Mesenchymal stem cell (in vitro differentiated cells and primary cell): ENCODE data around the gene ATP11C.

Source experiments
- DNase-seq: peaks from one replicate; pipeline ENCODE4 v3.0.0-alpha.2; 2013
- H2AFZ ChIP-seq: one replicate; pipeline ENCODE4 v1.6.1; 2013; ENCODE audit warnings: low read depth, mild to moderate bottlenecking, control low read depth, inconsistent platforms, low read length, moderate library complexity
- H2AK5ac ChIP-seq: 2 replicates; pipeline ENCODE4 v1.6.1; 2013; ENCODE audit warnings: low read length, moderate library complexity, mild to moderate bottlenecking, inconsistent platforms; ENCODE audit not compliant: severe bottlenecking
- H2BK120ac ChIP-seq: one replicate; pipeline ENCODE4 v1.6.1; 2013; ENCODE audit warnings: low read depth, mild to moderate bottlenecking, inconsistent platforms, low read length, moderate library complexity
- H2BK12ac ChIP-seq, 2 experiments: one replicate each; pipeline ENCODE4 v1.6.1; 2013; ENCODE audit warnings: inconsistent platforms in 2 of 2, low read length in 2 of 2, mild to moderate bottlenecking in 2 of 2, moderate library complexity in 2 of 2, control low read depth in 1 of 2
- H2BK15ac ChIP-seq: one replicate; pipeline ENCODE4 v1.6.1; 2013; ENCODE audit warnings: mild to moderate bottlenecking, low read depth, inconsistent platforms; ENCODE audit not compliant: poor library complexity, severe bottlenecking
- H2BK5ac ChIP-seq: 2 replicates; pipeline ENCODE4 v1.6.1; 2013; ENCODE audit warnings: low read depth, mild to moderate bottlenecking, low read length, control low read depth, inconsistent platforms; ENCODE audit not compliant: poor library complexity, severe bottlenecking
- H3K14ac ChIP-seq, 2 experiments: one replicate each; pipeline ENCODE4 v1.6.1; 2013; ENCODE audit warnings: inconsistent platforms in 2 of 2, low read length in 2 of 2, control low read depth in 1 of 2, mild to moderate bottlenecking in 1 of 2, moderate library complexity in 1 of 2
- H3K18ac ChIP-seq, 2 experiments: one replicate each; pipeline ENCODE4 v1.6.1; 2013; ENCODE audit warnings: inconsistent platforms in 2 of 2, low read length in 2 of 2, control low read depth in 1 of 2, low read depth in 1 of 2, mild to moderate bottlenecking in 1 of 2
- H3K23ac ChIP-seq, 2 experiments: one replicate each; pipeline ENCODE4 v1.6.1; 2013; ENCODE audit warnings: inconsistent platforms in 2 of 2, low read length in 2 of 2, mild to moderate bottlenecking in 2 of 2, moderate library complexity in 2 of 2, control low read depth in 1 of 2
- H3K27ac ChIP-seq: 2 replicates; pipeline ENCODE4 v1.5.1; 2013; ENCODE audit warnings: mild to moderate bottlenecking, moderate library complexity, low read length, control low read depth, inconsistent platforms; ENCODE audit not compliant: poor library complexity, severe bottlenecking
- H3K27me3 ChIP-seq, 2 experiments: 2 replicates each; pipeline versions ENCODE4 v1.6.1 to v1.7.0; 2013; ENCODE audit warnings: low read length in 2 of 2, mild to moderate bottlenecking in 2 of 2, moderate library complexity in 2 of 2, control low read depth in 1 of 2, inconsistent platforms in 1 of 2; ENCODE audit not compliant: control insufficient read depth in 1 of 2, insufficient read depth in 1 of 2
- H3K36me3 ChIP-seq, 2 experiments: 2 replicates each; pipeline versions ENCODE4 v1.6.1 to v1.7.0; 2013; ENCODE audit warnings: low read length in 2 of 2, control low read depth in 1 of 2, inconsistent platforms in 1 of 2, low read depth in 1 of 2, mild to moderate bottlenecking in 1 of 2; ENCODE audit not compliant: insufficient read depth in 2 of 2, control insufficient read depth in 1 of 2
- H3K4ac ChIP-seq, 2 experiments: one replicate each; pipeline ENCODE4 v1.6.1; 2013; ENCODE audit warnings: inconsistent platforms in 2 of 2, low read length in 2 of 2, mild to moderate bottlenecking in 2 of 2, moderate library complexity in 2 of 2, control low read depth in 1 of 2, low read depth in 1 of 2
- H3K4me1 ChIP-seq: 2 replicates; pipeline ENCODE4 v1.6.1; 2013; ENCODE audit warnings: low read depth, low read length, control low read depth; ENCODE audit not compliant: control insufficient read depth, insufficient read depth
- H3K4me2 ChIP-seq: 2 replicates; pipeline ENCODE4 v1.6.1; 2013; ENCODE audit warnings: low read length, mild to moderate bottlenecking, inconsistent platforms; ENCODE audit not compliant: poor library complexity, severe bottlenecking
- H3K4me3 ChIP-seq, 2 experiments: 2 replicates each; pipeline versions ENCODE4 v1.5.1 to v1.7.0; 2013; ENCODE audit warnings: low read length in 2 of 2, mild to moderate bottlenecking in 2 of 2, control low read depth in 1 of 2, low read depth in 1 of 2; ENCODE audit not compliant: insufficient read depth in 1 of 2
- H3K79me1 ChIP-seq: replicated peaks from 2 replicates; pipeline ENCODE4 v1.6.1; 2013; ENCODE audit warnings: mild to moderate bottlenecking, control low read depth, low read length, inconsistent platforms; ENCODE audit not compliant: poor library complexity, severe bottlenecking
- H3K9ac ChIP-seq: 2 replicates; pipeline ENCODE4 v1.7.0; 2013; ENCODE audit warnings: mild to moderate bottlenecking, low read length, moderate library complexity
- H3K9me3 ChIP-seq: 2 replicates; pipeline ENCODE4 v1.7.0; 2013; ENCODE audit warnings: mild to moderate bottlenecking, low read length; ENCODE audit not compliant: control insufficient read depth
- H4K8ac ChIP-seq: one replicate; pipeline ENCODE4 v1.6.1; 2013; ENCODE audit warnings: inconsistent platforms, mild to moderate bottlenecking, low read length, moderate library complexity
- H4K91ac ChIP-seq: one replicate; pipeline ENCODE4 v1.6.1; 2013; ENCODE audit warnings: mild to moderate bottlenecking, low read length, inconsistent platforms
- WGBS: methylation state at CpG from one replicate; pipeline ENCODE4 v1.1.7; 2013; ENCODE audit warnings: mixed read lengths; 5-methylcytosine and 5-hydroxymethylcytosine counted together

ATP11C gene

DNA sequence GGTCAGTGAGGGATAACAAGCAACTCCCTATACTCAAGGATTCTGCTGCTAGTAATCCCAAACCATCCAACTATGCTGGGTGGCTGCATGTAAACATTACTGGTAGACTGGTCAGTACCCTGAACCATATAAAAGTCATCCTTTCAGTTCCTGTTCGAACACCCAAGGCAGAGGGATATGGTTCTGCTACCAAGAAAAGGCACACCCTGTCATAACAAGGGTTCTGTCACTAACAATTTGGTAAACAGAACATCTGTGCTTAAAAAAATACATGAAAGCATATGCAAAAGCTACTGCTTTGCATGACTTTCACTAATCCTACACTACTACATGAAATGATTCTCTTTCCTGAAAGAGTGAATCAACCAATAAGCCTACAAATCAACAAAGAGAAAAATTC, 148.0 kb downstream of the ATP11C start:
- 92% methylated on average over 1 of the region's 1 CpG for WGBS

DNA sequence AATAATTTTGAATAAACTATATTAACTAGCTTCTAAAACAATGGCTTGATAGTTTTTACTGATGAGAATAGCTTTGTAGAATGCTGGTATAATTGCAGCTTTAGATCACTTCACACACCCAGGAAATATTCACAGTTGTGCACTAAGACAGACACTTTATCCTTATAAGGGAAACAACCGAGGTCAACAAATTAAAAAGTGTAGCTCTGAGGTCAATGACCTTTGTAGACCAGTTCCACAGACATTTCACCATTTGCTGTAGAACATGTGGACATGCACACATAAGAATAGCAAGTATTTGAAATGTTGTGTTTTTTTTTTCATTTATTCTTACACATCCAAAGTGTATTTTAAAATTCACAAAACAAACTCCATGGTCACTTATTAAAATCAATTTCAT, 148.9 kb downstream of the ATP11C start:
- H2AK5ac ChIP-seq = no peak overlapping the region
- H3K79me1 ChIP-seq = no peaks in the 10 kb centered on the region
- no peak overlapping the region for H4K8ac ChIP-seq
- WGBS = no CpG with 5 or more reads among the region's 1 CpG
- H3K4me2 ChIP-seq = no peak overlapping the region
- no peak overlapping the region for H3K4me3 ChIP-seq
- no peak overlapping the region for H2BK12ac ChIP-seq
- no peak overlapping the region for H3K14ac ChIP-seq
- H3K9me3 ChIP-seq = no peaks in the 10 kb centered on the region
- no peak overlapping the region for H2BK5ac ChIP-seq
- H3K27me3 ChIP-seq = no peaks in the 10 kb centered on the region
- no peak overlapping the region for H3K18ac ChIP-seq
- H3K27ac ChIP-seq = no peak overlapping the region
- no peak overlapping the region for H2AFZ ChIP-seq
- no peak overlapping the region for H4K91ac ChIP-seq
- peaks cover 0 to 42% of the 10 kb centered on the region in 2 experiments for H3K36me3 ChIP-seq
- no peak overlapping the region for H3K4ac ChIP-seq
- H3K4me1 ChIP-seq = no peaks in the 10 kb centered on the region
- H2BK15ac ChIP-seq = no peak overlapping the region
- no peak for DNase-seq
- no peak overlapping the region for H3K23ac ChIP-seq
- H3K9ac ChIP-seq = no peak overlapping the region
- H2BK120ac ChIP-seq = no peak overlapping the region

More for the DNA sequence above, 148.0 kb downstream of the ATP11C start:
- H3K36me3 ChIP-seq = peaks cover 0 to 48% of the 10 kb centered on the region in 2 experiments
- no peak overlapping the region for H2BK120ac ChIP-seq
- no peak overlapping the region for H3K27ac ChIP-seq
- H3K4ac ChIP-seq = no peak overlapping the region
- no peak overlapping the region for H2AFZ ChIP-seq
- no peak overlapping the region for H3K4me3 ChIP-seq
- H3K23ac ChIP-seq = no peak overlapping the region
- H3K9ac ChIP-seq = no peak overlapping the region
- H3K4me2 ChIP-seq = no peak overlapping the region
- no peak overlapping the region for H2BK12ac ChIP-seq
- no peak overlapping the region for H4K91ac ChIP-seq
- no peaks in the 10 kb centered on the region for H3K27me3 ChIP-seq
- no peak for DNase-seq
- no peaks in the 10 kb centered on the region for H3K9me3 ChIP-seq
- H2BK15ac ChIP-seq = no peak overlapping the region
- no peak overlapping the region for H2AK5ac ChIP-seq
- H4K8ac ChIP-seq = no peak overlapping the region
- no peak overlapping the region for H3K14ac ChIP-seq
- H2BK5ac ChIP-seq = no peak overlapping the region
- H3K79me1 ChIP-seq = no peaks in the 10 kb centered on the region
- H3K4me1 ChIP-seq = no peaks in the 10 kb centered on the region
- H3K18ac ChIP-seq = no peak overlapping the region

- Histone ChIP-seq H2BK15ac (no peak overlapping the region), H3K36me3 (peaks cover 0 to 36% of the 10 kb centered on the region in 2 experiments), H4K91ac (no peak overlapping the region), H2AK5ac (no peak overlapping the region), H3K9me3 (no peaks in the 10 kb centered on the region), H4K8ac (no peak overlapping the region), H3K79me1 (peaks cover 1% of the 10 kb centered on the region), H3K23ac (no peak overlapping the region), H3K9ac (no peak overlapping the region), H2AFZ (no peak overlapping the region), H2BK5ac (no peak overlapping the region), H3K4me3 (no peak overlapping the region), H3K27ac (no peak overlapping the region), H2BK12ac (no peak overlapping the region), H3K18ac (no peak overlapping the region), H3K4me1 (no peaks in the 10 kb centered on the region), H3K27me3 (no peaks in the 10 kb centered on the region), H2BK120ac (no peak overlapping the region), H3K14ac (no peak overlapping the region), H3K4ac (no peak overlapping the region), H3K4me2 (no peak overlapping the region)
- WGBS = 100% methylated on average over 1 of the region's 3 CpGs
- no peak for DNase-seq
Observed at GRCh38 chrX:139783030-139783429, 149.8 kb downstream of the ATP11C start.

- no peak overlapping the region for H2BK120ac ChIP-seq
- no peaks in the 10 kb centered on the region for H3K9me3 ChIP-seq
- no peak overlapping the region for H2BK5ac ChIP-seq
- H3K4me3 ChIP-seq = no peak overlapping the region
- no peak overlapping the region for H3K4me2 ChIP-seq
- no peak overlapping the region for H2AFZ ChIP-seq
- WGBS = 38% methylated on average over 1 of the region's 3 CpGs
- H3K23ac ChIP-seq = no peak overlapping the region
- H4K8ac ChIP-seq = no peak overlapping the region
- H3K36me3 ChIP-seq = peaks cover 0 to 29% of the 10 kb centered on the region in 2 experiments
- DNase-seq = no peak
- no peak overlapping the region for H3K9ac ChIP-seq
- no peak overlapping the region for H2BK15ac ChIP-seq
- H3K18ac ChIP-seq = no peak overlapping the region
- H3K79me1 ChIP-seq = peaks cover 4% of the 10 kb centered on the region
- no peaks in the 10 kb centered on the region for H3K4me1 ChIP-seq
- H2BK12ac ChIP-seq = no peak overlapping the region
- no peaks in the 10 kb centered on the region for H3K27me3 ChIP-seq
- H3K27ac ChIP-seq = no peak overlapping the region
- H4K91ac ChIP-seq = no peak overlapping the region
- H2AK5ac ChIP-seq = no peak overlapping the region
- H3K14ac ChIP-seq = no peak overlapping the region
- no peak overlapping the region for H3K4ac ChIP-seq
Observed at GRCh38 chrX:139776599-139776998, 156.3 kb downstream of the ATP11C start.
